Mucosa of descending colon (tissue), 3 donors: ENCODE measurements around the gene ACE. TPM values are rescaled to one million over a fixed set of nuclear protein-coding genes. Genes with fewer than 3 reads are reported as not detected.

Source experiments
- ATAC-seq: fragments of 200-7000 bp; cut with Tn5 transposase; one replicate; pipeline ENCODE4 v1.9.1; 2020; ENCODE audit warnings: mild to moderate bottlenecking, moderate library complexity
- DNase-seq, 3 donors: peaks; one replicate each; pipeline ENCODE4 v3.0.0-alpha.2; 2020
- H3K36me3 ChIP-seq: fragments of 200-600 bp; one replicate; pipeline ENCODE4 v1.8.0; 2021; ENCODE audit warnings: low read depth, mild to moderate bottlenecking
- H3K4me1 ChIP-seq: fragments of 200-600 bp; one replicate; pipeline ENCODE4 v1.8.0; 2021; ENCODE audit warnings: low read depth, mild to moderate bottlenecking
- H3K4me3 ChIP-seq: fragments of 200-600 bp; one replicate; pipeline ENCODE4 v1.8.0; 2021; ENCODE audit warnings: mild to moderate bottlenecking
- H3K9me3 ChIP-seq: fragments of 200-600 bp; one replicate; pipeline ENCODE4 v1.8.0; 2021; ENCODE audit warnings: mild to moderate bottlenecking
- intact Hi-C, 2 donors: fragments of 100-400 bp; cut with DNase I in 1 of 2; cut with micrococcal nuclease in 1 of 2; formaldehyde crosslinking; loops; one replicate each; pipeline versions ENCODE4 v1.11.0 to v1.11.1; 2022; cut with DNase I, micrococcal nuclease
- total RNA-seq, 3 donors: library from RNA; stranded (reverse); fragmentation: NEBNext Ultra II Directional in 2 of 3; extraction: Animal tissue kit (Norgen Biotek cat#: 25700) in 2 of 3; gene quantifications; one replicate each; pipeline versions ENCODE4 v1.2.1 to v1.2.4, GENCODE V29; 2021 to 2023
- TF ChIP-seq, protein P1 (sequence below): fragments of 200-600 bp; IDR thresholded peaks from one replicate; pipeline ENCODE4 v1.8.0; 2022; ENCODE audit warnings: antibody characterized with exemption, mild to moderate bottlenecking
- donor health status: DM: no; HTN: no; CAD: no; lungs with moderate emphysema.
- donor health status: DM: no; HTN: no; CAD: no.
- donor health status: DM: no; HTN: yes; CAD: no.

The ACE gene
- total RNA-seq, 3 donors from 2014 or later = 16.0 to 24.6 (median 23.0) TPM

DNA sequence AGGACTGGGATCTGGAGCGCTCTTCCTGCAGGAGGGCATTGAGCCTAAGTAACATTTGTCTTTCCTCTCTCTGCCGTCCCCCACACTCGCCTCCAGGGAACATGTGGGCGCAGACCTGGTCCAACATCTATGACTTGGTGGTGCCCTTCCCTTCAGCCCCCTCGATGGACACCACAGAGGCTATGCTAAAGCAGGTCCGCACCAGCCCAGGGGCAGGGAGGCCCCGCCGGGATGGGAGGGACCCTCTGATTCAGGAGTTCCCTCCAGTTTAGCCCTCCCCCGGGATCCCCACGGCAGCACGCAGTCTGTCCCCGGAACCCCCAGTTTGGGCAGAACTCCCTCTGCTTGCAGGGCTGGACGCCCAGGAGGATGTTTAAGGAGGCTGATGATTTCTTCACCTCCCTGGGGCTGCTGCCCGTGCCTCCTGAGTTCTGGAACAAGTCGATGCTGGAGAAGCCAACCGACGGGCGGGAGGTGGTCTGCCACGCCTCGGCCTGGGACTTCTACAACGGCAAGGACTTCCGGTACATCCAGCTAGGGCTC, 14.1 kb downstream of the ACE start:
- intact Hi-C loops = no loop called here
- Histone ChIP-seq H3K4me3 (no peak overlapping the region), H3K9me3 (no peaks in the 10 kb centered on the region), H3K36me3 (no peaks in the 10 kb centered on the region), H3K4me1 (no peaks in the 10 kb centered on the region)
- no peak for ATAC-seq
- TF ChIP-seq, protein P1, sequence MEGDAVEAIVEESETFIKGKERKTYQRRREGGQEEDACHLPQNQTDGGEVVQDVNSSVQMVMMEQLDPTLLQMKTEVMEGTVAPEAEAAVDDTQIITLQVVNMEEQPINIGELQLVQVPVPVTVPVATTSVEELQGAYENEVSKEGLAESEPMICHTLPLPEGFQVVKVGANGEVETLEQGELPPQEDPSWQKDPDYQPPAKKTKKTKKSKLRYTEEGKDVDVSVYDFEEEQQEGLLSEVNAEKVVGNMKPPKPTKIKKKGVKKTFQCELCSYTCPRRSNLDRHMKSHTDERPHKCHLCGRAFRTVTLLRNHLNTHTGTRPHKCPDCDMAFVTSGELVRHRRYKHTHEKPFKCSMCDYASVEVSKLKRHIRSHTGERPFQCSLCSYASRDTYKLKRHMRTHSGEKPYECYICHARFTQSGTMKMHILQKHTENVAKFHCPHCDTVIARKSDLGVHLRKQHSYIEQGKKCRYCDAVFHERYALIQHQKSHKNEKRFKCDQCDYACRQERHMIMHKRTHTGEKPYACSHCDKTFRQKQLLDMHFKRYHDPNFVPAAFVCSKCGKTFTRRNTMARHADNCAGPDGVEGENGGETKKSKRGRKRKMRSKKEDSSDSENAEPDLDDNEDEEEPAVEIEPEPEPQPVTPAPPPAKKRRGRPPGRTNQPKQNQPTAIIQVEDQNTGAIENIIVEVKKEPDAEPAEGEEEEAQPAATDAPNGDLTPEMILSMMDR = no peak
- peak in 1 of 3 donors; percentile 24 for DNase-seq

- H3K4me3 ChIP-seq = no peak overlapping the region
- no peaks in the 10 kb centered on the region for H3K9me3 ChIP-seq
- ATAC-seq (no peak), DNase-seq (no peak)
- no peaks in the 10 kb centered on the region for H3K4me1 ChIP-seq
- TF ChIP-seq, protein P1 = no peak
- intact Hi-C loops = no loop called here
- no peaks in the 10 kb centered on the region for H3K36me3 ChIP-seq
These were observed 14.6 kb downstream of the ACE start for GRCh38 chr17:63491413-63491812.

DNA sequence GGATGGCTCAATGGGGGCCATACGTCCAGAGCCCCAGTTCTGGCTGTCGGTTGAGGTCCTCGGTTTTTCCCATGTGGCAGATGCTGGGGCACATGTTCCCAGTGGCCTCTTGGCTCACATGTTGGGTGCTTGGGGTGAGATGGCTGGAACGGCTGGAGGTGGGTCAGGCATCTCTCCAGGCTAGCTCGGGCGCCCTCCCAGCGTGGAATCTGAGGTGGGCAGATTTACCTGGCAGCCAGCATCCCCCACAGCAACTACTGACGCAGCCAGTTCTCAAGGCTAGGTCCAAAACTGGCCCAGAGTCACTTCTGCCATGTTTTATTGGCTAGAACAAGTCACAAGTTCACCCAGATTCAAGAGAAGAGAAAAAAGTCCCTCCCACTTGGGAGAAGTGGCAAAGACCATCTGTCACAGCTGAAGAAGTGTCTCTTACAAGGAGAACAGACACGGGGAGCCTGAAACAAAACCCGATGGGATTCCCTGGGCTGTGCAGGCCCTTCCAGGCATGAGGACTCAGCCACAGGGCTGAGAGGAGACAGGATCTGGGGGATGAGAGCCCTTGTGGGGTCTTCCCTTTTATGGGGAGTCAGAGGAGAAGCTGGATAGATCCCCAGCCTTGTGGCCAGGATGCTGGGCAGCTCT, 15.2 kb downstream of the ACE start:
- DNase-seq (no peak), ATAC-seq (no peak)
- Histone ChIP-seq H3K9me3 (no peaks in the 10 kb centered on the region), H3K4me3 (no peak overlapping the region), H3K4me1 (no peaks in the 10 kb centered on the region), H3K36me3 (no peaks in the 10 kb centered on the region)
- TF ChIP-seq, protein P1 = no peak
- intact Hi-C loops = no loop called here

GRCh38 chr17:63492940-63493339, 16.1 kb downstream of the ACE start:
- Histone ChIP-seq H3K9me3 (no peaks in the 10 kb centered on the region), H3K4me1 (no peaks in the 10 kb centered on the region), H3K36me3 (no peaks in the 10 kb centered on the region), H3K4me3 (no peak overlapping the region)
- ATAC-seq = no peak
- intact Hi-C loops = no loop called here
- TF ChIP-seq, protein P1 = no peak
- DNase-seq = no peak

DNA sequence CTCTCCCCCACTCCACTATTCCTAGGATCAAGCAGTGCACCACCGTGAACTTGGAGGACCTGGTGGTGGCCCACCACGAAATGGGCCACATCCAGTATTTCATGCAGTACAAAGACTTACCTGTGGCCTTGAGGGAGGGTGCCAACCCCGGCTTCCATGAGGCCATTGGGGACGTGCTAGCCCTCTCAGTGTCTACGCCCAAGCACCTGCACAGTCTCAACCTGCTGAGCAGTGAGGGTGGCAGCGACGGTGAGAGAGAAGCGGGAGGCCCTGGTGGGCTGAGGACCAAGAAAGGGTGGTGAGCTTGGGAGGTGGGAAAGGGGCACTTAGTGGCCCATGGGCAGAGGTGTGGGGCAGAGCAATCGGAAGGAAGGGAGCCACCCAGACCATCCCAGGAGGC, 16.6 kb downstream of the ACE start:
- no peaks in the 10 kb centered on the region for H3K36me3 ChIP-seq
- ATAC-seq (no peak), DNase-seq (no peak)
- no peak overlapping the region for H3K4me3 ChIP-seq
- TF ChIP-seq, protein P1 = no peak
- intact Hi-C loops = no loop called here
- no peaks in the 10 kb centered on the region for H3K9me3 ChIP-seq
- H3K4me1 ChIP-seq = no peaks in the 10 kb centered on the region
